ENCODE data around the gene PXMP2. TPM values are rescaled to one million over a fixed set of nuclear protein-coding genes. Genes with fewer than 3 reads are reported as not detected.
"Not testable (repeated sequence)": the region's sequence is repeated elsewhere in the genome, so short reads cannot be mapped to it uniquely, and the experiment has no call there.

Gene PXMP2
- polyA plus RNA-seq, 2 donors = 5.1 to 15.7 TPM

DNA sequence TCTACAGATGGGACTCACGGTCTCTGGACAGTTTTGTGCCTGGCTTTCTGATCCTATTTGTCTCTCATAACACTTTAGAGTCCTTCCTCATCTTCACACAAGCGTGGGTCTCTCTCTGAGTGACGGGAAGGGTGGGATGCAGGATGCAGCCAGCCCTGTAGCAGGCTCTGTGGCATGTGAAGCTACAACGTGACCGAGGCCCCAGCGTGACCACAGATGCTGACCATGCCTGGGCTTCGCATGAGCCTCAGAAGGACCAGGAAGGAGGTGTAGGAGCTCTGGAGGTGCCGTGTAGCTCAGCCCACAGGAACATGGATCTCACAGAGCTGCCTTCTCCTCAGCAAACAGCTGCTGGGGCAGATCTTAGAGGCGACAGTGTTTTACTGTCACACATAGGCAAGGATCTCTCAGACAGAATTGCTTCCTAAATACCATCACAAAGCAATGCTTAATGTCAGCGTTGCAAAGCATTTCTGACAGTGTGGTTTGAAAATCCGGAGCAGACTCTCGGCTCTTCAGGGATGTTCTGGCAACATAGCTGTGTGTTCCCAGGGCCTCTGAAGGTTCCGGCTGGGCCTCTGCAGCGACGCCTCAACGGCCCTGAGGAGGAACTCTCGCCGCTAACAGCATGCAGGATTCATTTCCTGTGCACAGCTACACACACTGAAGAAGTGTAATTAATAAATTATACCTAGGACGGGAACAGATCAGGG lies 52.4 kb downstream of the PXMP2 start:
- peaks cover 0 to 2% of the 10 kb centered on the region in 2 donors for H3K4me1 ChIP-seq (ENCODE audit: control insufficient read depth in 2 of 2, insufficient read depth in 2 of 2, low read length in 1 of 2)
- no peak overlapping the region for H3K4me3 ChIP-seq (ENCODE audit: low read depth in 1 of 2, low read length in 2 of 2)
- no peaks in the 10 kb centered on the region for H3K27me3 ChIP-seq (ENCODE audit: control insufficient read depth in 1 of 2, insufficient read depth in 2 of 2, low read length in 2 of 2)
- peaks cover 37 to 63% of the 10 kb centered on the region in 2 donors for H3K36me3 ChIP-seq (ENCODE audit: control insufficient read depth in 2 of 2, insufficient read depth in 2 of 2, low read length in 1 of 2)
- H3K9me3 ChIP-seq (ENCODE audit: control insufficient read depth in 2 of 2, insufficient read depth in 1 of 2, low read depth in 1 of 2, low read length in 1 of 2) = no peaks in the 10 kb centered on the region
- 90 to 91% methylated on average over 19 of the region's 19 CpGs for WGBS, 2 donors
- no peak overlapping the region for H3K27ac ChIP-seq (ENCODE audit: low read depth in 2 of 2, low read length in 1 of 2)

DNA sequence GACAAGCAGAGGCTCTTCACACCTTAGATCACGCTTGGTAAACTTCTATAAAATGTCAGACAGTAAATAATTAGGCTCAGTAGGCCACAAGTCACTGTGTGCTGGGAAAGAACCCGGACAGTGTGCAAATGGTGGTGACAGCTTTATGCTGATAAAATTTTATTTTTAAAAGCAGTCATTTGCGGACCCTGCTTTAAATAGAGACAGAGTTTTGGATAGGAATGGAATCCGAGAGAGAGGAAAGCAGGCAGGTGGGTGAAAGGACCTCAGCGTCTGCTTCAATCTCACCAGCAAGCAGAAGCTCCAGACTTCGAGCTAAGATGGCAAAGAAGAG lies 52.9 kb downstream of the PXMP2 start:
- H3K4me3 ChIP-seq (ENCODE audit: low read depth in 1 of 2, low read length in 2 of 2) = no peak overlapping the region
- whole genome bisulfite sequencing, 2 donors = 90 to 92% methylated on average over 6 of the region's 6 CpGs
- H3K36me3 ChIP-seq (ENCODE audit: control insufficient read depth in 2 of 2, insufficient read depth in 2 of 2, low read length in 1 of 2) = peaks cover 36 to 64% of the 10 kb centered on the region in 2 donors

DNA sequence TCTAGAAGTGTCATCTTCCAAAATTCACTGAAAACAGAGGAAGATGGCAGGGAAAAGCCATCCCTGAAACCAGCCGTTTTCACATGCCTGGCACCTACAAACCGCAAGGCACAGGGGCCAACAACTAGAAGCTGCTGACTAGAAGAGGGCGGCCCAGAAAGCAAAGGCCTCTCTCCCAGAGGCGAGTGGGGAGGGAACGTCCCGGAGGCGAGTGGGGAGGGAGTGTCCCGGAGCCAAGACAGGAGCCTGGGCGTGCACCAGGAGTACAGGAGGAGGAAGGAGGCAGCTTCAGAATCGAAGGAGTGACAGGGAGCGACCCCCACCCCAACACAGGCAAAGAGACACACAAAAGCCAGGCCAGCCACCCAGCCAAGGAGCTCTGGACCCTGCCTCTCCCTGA lies 53.3 kb downstream of the PXMP2 start:
- H3K36me3 ChIP-seq (ENCODE audit: control insufficient read depth in 2 of 2, insufficient read depth in 2 of 2, low read length in 1 of 2) = peaks cover 36 to 64% of the 10 kb centered on the region in 2 donors
- no peaks in the 10 kb centered on the region for H3K27me3 ChIP-seq (ENCODE audit: control insufficient read depth in 1 of 2, insufficient read depth in 2 of 2, low read length in 2 of 2)
- no peaks in the 10 kb centered on the region for H3K9me3 ChIP-seq (ENCODE audit: control insufficient read depth in 2 of 2, insufficient read depth in 1 of 2, low read depth in 1 of 2, low read length in 1 of 2)
- WGBS, 2 donors = 87 to 89% methylated on average over 11 of the region's 11 CpGs
- no peak overlapping the region for H3K27ac ChIP-seq (ENCODE audit: low read depth in 2 of 2, low read length in 1 of 2)
- H3K4me3 ChIP-seq (ENCODE audit: low read depth in 1 of 2, low read length in 2 of 2) = no peak overlapping the region
- peaks cover 0 to 2% of the 10 kb centered on the region in 2 donors for H3K4me1 ChIP-seq (ENCODE audit: control insufficient read depth in 2 of 2, insufficient read depth in 2 of 2, low read length in 1 of 2)

More for the DNA sequence above, 52.9 kb downstream of the PXMP2 start:
- Histone ChIP-seq H3K9me3 (ENCODE audit: control insufficient read depth in 2 of 2, insufficient read depth in 1 of 2, low read depth in 1 of 2, low read length in 1 of 2) (no peaks in the 10 kb centered on the region), H3K27ac (ENCODE audit: low read depth in 2 of 2, low read length in 1 of 2) (no peak overlapping the region), H3K4me1 (ENCODE audit: control insufficient read depth in 2 of 2, insufficient read depth in 2 of 2, low read length in 1 of 2) (peaks cover 0 to 2% of the 10 kb centered on the region in 2 donors), H3K27me3 (ENCODE audit: control insufficient read depth in 1 of 2, insufficient read depth in 2 of 2, low read length in 2 of 2) (no peaks in the 10 kb centered on the region)

DNA sequence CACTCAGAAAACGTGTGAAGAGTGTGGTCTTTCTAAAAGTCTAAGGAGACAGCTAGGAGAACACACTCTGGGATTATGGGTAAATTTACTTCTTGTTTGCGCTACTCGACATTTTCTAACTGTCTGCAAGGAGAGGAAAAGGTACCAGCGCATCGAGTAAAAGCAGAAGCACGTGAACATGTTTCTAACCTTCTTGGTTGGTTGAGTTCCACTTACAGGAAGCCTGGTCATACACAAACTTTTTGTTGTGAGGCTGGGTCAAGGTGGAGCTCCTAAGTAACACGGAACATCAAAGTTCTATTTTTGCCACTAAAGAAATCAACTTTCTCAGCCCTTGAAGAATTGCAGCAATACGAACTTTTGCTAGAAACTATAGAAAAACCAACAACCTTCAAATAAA lies 54.2 kb downstream of the PXMP2 start:
- peaks cover 34 to 63% of the 10 kb centered on the region in 2 donors for H3K36me3 ChIP-seq (ENCODE audit: control insufficient read depth in 2 of 2, insufficient read depth in 2 of 2, low read length in 1 of 2)
- no peak overlapping the region for H3K4me3 ChIP-seq (ENCODE audit: low read depth in 1 of 2, low read length in 2 of 2)
- peaks cover 0 to 2% of the 10 kb centered on the region in 2 donors for H3K4me1 ChIP-seq (ENCODE audit: control insufficient read depth in 2 of 2, insufficient read depth in 2 of 2, low read length in 1 of 2)
- 86 to 92% methylated on average over 8 of the region's 8 CpGs for WGBS, 2 donors
- no peaks in the 10 kb centered on the region for H3K9me3 ChIP-seq (ENCODE audit: control insufficient read depth in 2 of 2, insufficient read depth in 1 of 2, low read depth in 1 of 2, low read length in 1 of 2)
- H3K27ac ChIP-seq (ENCODE audit: low read depth in 2 of 2, low read length in 1 of 2) = no peak overlapping the region
- no peaks in the 10 kb centered on the region for H3K27me3 ChIP-seq (ENCODE audit: control insufficient read depth in 1 of 2, insufficient read depth in 2 of 2, low read length in 2 of 2)

DNA sequence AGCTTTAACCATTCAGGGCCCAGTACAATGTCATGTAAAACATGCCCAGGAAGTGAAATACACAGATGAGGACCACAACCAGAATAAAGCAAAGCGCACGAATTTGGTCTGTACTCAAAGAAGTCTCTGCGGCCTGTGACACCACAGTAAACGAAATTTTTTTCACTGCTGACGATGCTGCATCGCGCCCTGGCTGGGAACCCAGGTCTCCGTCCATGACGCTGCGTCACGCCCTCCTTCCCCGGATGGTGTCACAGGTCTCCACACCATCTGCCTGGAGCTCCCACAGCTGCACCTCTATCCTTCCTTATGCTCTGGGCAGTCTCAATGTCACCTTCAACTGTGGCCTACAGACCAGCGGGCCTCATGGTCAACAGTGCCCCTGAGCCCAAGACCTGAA lies 56.4 kb downstream of the PXMP2 start:
- H3K4me1 ChIP-seq (ENCODE audit: control insufficient read depth in 2 of 2, insufficient read depth in 2 of 2, low read length in 1 of 2) = peaks cover 0 to 2% of the 10 kb centered on the region in 2 donors
- H3K9me3 ChIP-seq (ENCODE audit: control insufficient read depth in 2 of 2, insufficient read depth in 1 of 2, low read depth in 1 of 2, low read length in 1 of 2) = no peaks in the 10 kb centered on the region
- no peaks in the 10 kb centered on the region for H3K27me3 ChIP-seq (ENCODE audit: control insufficient read depth in 1 of 2, insufficient read depth in 2 of 2, low read length in 2 of 2)
- H3K27ac ChIP-seq (ENCODE audit: low read depth in 2 of 2, low read length in 1 of 2) = no peak overlapping the region
- WGBS, 2 donors = 87 to 94% methylated on average over 13 of the region's 13 CpGs
- H3K4me3 ChIP-seq (ENCODE audit: low read depth in 1 of 2, low read length in 2 of 2) = no peak overlapping the region
- H3K36me3 ChIP-seq (ENCODE audit: control insufficient read depth in 2 of 2, insufficient read depth in 2 of 2, low read length in 1 of 2) = peaks cover 51 to 72% of the 10 kb centered on the region in 2 donors

DNA sequence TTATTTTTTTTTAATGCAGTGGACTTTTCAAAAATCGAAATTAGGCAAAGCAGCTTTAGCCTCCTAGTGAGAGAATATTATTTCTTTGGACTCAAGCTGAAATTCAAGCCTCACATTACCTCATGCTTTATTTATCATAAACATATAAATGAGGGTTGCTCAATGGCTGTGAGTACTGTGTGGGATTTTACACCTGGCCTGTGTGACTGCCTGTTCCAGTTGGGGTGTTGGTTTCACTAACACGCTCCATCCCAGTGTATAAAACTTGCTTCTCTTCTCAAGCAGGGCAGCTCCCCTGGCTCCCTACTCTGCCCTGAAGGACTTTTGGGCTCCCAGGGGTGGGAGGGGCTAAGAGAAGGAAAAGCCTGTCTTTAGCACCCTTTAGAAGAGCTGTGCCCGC lies 59.2 kb downstream of the PXMP2 start:
- H3K36me3 ChIP-seq (ENCODE audit: control insufficient read depth in 2 of 2, insufficient read depth in 2 of 2, low read length in 1 of 2) = peaks cover 45 to 64% of the 10 kb centered on the region in 2 donors
- H3K27me3 ChIP-seq (ENCODE audit: control insufficient read depth in 1 of 2, insufficient read depth in 2 of 2, low read length in 2 of 2) = no peaks in the 10 kb centered on the region
- H3K27ac ChIP-seq (ENCODE audit: low read depth in 2 of 2, low read length in 1 of 2) = no peak overlapping the region
- H3K4me1 ChIP-seq (ENCODE audit: control insufficient read depth in 2 of 2, insufficient read depth in 2 of 2, low read length in 1 of 2) = peaks cover 0 to 2% of the 10 kb centered on the region in 2 donors
- no peaks in the 10 kb centered on the region for H3K9me3 ChIP-seq (ENCODE audit: control insufficient read depth in 2 of 2, insufficient read depth in 1 of 2, low read depth in 1 of 2, low read length in 1 of 2)
- no peak overlapping the region for H3K4me3 ChIP-seq (ENCODE audit: low read depth in 1 of 2, low read length in 2 of 2)
- 87 to 90% methylated on average over 3 of the region's 3 CpGs for WGBS, 2 donors

DNA sequence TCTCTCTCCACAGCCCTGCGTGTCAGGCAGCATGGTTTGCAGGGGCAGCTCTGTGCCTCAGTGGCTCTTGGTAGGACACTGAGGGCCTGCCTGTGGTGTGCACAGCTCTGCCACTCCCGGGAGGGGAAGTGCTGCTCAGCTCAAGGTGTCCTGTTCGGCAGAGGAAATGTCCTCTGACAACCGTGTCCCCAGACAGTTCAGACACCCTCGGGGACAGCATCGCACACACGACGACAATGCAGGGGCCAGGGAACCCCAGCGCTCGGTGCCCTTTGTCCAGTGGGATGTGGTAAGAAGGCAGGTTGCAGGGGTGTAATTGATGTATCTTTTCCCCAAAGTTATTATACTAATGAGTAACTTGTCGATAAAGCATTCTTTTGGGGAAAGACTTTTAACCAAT lies 60.0 kb downstream of the PXMP2 start:
- Histone ChIP-seq H3K9me3 (ENCODE audit: control insufficient read depth in 2 of 2, insufficient read depth in 1 of 2, low read depth in 1 of 2, low read length in 1 of 2) (no peaks in the 10 kb centered on the region), H3K27me3 (ENCODE audit: control insufficient read depth in 1 of 2, insufficient read depth in 2 of 2, low read length in 2 of 2) (no peaks in the 10 kb centered on the region), H3K4me1 (ENCODE audit: control insufficient read depth in 2 of 2, insufficient read depth in 2 of 2, low read length in 1 of 2) (peaks cover 0 to 2% of the 10 kb centered on the region in 2 donors), H3K27ac (ENCODE audit: low read depth in 2 of 2, low read length in 1 of 2) (no peak overlapping the region), H3K4me3 (ENCODE audit: low read depth in 1 of 2, low read length in 2 of 2) (no peak overlapping the region), H3K36me3 (ENCODE audit: control insufficient read depth in 2 of 2, insufficient read depth in 2 of 2, low read length in 1 of 2) (peaks cover 43 to 62% of the 10 kb centered on the region in 2 donors)
- 95% methylated on average over 11 of the region's 11 CpGs for WGBS, 2 donors

DNA sequence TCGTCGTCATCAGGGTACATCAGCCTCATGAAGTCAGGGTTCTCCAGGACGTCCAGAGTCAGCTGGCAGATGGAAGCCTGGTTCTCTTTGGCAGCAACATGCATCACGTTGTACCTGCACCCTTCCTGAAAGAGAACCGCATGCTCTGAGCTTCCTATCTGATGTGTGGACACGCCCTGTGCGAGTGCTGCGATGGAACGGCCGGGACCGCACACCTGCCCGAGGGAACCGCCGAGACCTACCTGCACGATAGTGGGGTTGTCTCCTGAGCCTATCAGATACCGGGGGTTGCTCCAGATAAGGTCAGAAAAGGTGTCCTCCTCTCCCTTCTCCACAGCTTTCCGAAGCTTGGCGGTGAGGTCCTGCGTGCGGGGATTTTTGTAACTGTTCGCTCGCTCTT lies 60.5 kb downstream of the PXMP2 start:
- Histone ChIP-seq H3K27ac (ENCODE audit: low read depth in 2 of 2, low read length in 1 of 2) (no peak overlapping the region), H3K9me3 (ENCODE audit: control insufficient read depth in 2 of 2, insufficient read depth in 1 of 2, low read depth in 1 of 2, low read length in 1 of 2) (no peaks in the 10 kb centered on the region), H3K36me3 (ENCODE audit: control insufficient read depth in 2 of 2, insufficient read depth in 2 of 2, low read length in 1 of 2) (peaks cover 42 to 58% of the 10 kb centered on the region in 2 donors), H3K4me1 (ENCODE audit: control insufficient read depth in 2 of 2, insufficient read depth in 2 of 2, low read length in 1 of 2) (no peaks in the 10 kb centered on the region), H3K4me3 (ENCODE audit: low read depth in 1 of 2, low read length in 2 of 2) (no peak overlapping the region), H3K27me3 (ENCODE audit: control insufficient read depth in 1 of 2, insufficient read depth in 2 of 2, low read length in 2 of 2) (no peaks in the 10 kb centered on the region)
- WGBS, 2 donors = 93 to 96% methylated on average over 22 of the region's 22 CpGs

DNA sequence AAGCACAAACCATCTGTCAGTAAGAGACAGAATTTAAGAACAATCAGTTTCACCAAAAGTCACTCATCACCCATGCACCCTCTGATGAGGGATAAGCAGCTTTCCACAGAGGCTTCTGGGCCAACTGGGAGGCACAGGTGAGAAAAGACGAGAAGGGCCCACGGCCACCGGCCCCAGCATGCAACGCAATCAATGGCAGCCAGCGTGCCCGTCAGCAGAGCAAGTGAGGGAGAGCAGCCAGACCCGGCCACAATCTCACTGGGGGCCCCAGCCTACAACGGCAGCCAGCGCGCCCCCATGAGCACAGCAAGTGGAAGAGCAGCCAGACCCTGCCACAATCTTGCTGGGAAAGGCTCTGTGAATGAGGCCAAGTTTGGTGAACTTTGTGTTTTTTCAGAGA lies 60.9 kb downstream of the PXMP2 start:
- no peaks in the 10 kb centered on the region for H3K27me3 ChIP-seq (ENCODE audit: control insufficient read depth in 1 of 2, insufficient read depth in 2 of 2, low read length in 2 of 2)
- 86 to 89% methylated on average over 10 of the region's 10 CpGs for WGBS, 2 donors
- no peak overlapping the region for H3K4me3 ChIP-seq (ENCODE audit: low read depth in 1 of 2, low read length in 2 of 2)
- H3K27ac ChIP-seq (ENCODE audit: low read depth in 2 of 2, low read length in 1 of 2) = no peak overlapping the region
- peaks cover 42 to 62% of the 10 kb centered on the region in 2 donors for H3K36me3 ChIP-seq (ENCODE audit: control insufficient read depth in 2 of 2, insufficient read depth in 2 of 2, low read length in 1 of 2)
- no peaks in the 10 kb centered on the region for H3K9me3 ChIP-seq (ENCODE audit: control insufficient read depth in 2 of 2, insufficient read depth in 1 of 2, low read depth in 1 of 2, low read length in 1 of 2)
- no peaks in the 10 kb centered on the region for H3K4me1 ChIP-seq (ENCODE audit: control insufficient read depth in 2 of 2, insufficient read depth in 2 of 2, low read length in 1 of 2)

DNA sequence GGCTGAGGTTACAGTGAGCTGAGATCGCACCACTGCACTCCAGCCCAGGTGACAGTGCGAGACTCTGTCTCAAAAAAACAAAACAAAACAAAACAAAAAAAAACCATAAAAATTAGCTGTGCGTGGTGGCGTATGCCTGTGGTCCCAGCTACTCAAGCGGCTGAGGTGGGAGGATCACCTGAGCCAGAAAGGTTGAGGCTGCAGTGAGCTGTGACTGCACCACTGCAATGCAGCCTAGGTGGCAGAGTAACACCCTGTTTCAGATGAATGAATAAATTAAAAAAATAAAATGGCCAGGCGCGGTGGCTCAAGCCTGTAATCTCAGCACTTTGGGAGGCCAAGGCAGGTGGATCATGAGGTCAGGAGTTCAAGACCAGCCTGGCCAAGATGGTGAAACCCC lies 66.3 kb downstream of the PXMP2 start:
- peaks cover 16 to 27% of the 10 kb centered on the region in 2 donors for H3K36me3 ChIP-seq (ENCODE audit: control insufficient read depth in 2 of 2, insufficient read depth in 2 of 2, low read length in 1 of 2)
- not testable (repeated sequence) for H3K4me1 ChIP-seq (ENCODE audit: control insufficient read depth in 2 of 2, insufficient read depth in 2 of 2, low read length in 1 of 2)
- 95 to 97% methylated on average over 7 of the region's 7 CpGs for WGBS, 2 donors

More for the DNA sequence above, 66.3 kb downstream of the PXMP2 start:
- H3K4me3 ChIP-seq (ENCODE audit: low read depth in 1 of 2, low read length in 2 of 2); H3K27me3 ChIP-seq (ENCODE audit: control insufficient read depth in 1 of 2, insufficient read depth in 2 of 2, low read length in 2 of 2); H3K9me3 ChIP-seq (ENCODE audit: control insufficient read depth in 2 of 2, insufficient read depth in 1 of 2, low read depth in 1 of 2, low read length in 1 of 2); H3K27ac ChIP-seq (ENCODE audit: low read depth in 2 of 2, low read length in 1 of 2): not testable (repeated sequence)

Measured in esophagus (tissue), 2 donors.